ENCODE measurements around the gene GJA3. TPM values are rescaled to one million over a fixed set of nuclear protein-coding genes. Genes with fewer than 3 reads are reported as not detected.

GJA3 gene
- total and polyA plus RNA-seq, 4 donors, result 0.02 to 0.05 TPM; not detected in 2

- Histone ChIP-seq H3K36me3 (ENCODE audit: control insufficient read depth in 4 of 4, insufficient read depth in 3 of 4, low read depth in 1 of 4, low read length in 3 of 4) (no peaks in the 10 kb centered on the region), H3K9ac (ENCODE audit: low read depth in 1 of 2, low read length in 2 of 2) (no peak overlapping the region), H3K9me3 (ENCODE audit: control insufficient read depth in 4 of 4, low read length in 3 of 4) (no peaks in the 10 kb centered on the region), H3K27me3 (ENCODE audit: control insufficient read depth in 4 of 4, insufficient read depth in 4 of 4, low read length in 3 of 4) (no peaks in the 10 kb centered on the region), H3K4me3 (ENCODE audit: low read depth in 1 of 3, low read length in 3 of 3) (peak overlapping the region in 1 of 3 donors; percentile 13), H3K4me1 (ENCODE audit: control insufficient read depth in 4 of 4, insufficient read depth in 4 of 4, low read length in 3 of 4) (peaks cover 0 to 6% (median 1%) of the 10 kb centered on the region in 4 donors), H3K27ac (ENCODE audit: low read depth in 1 of 2, low read length in 2 of 2) (no peak overlapping the region)
- no peak for DNase-seq (ENCODE audit: low spot score)
- TF ChIP-seq CTCF (IDR thresholded peaks at IDR 0.05; ENCODE audit: low read depth, low read length, missing input control) (peak; percentile 20), FOXA1 (IDR thresholded peaks at IDR 0.05) (no peak), FOXA2 (IDR thresholded peaks at IDR 0.05) (no peak), TAF1 (conservative IDR thresholded peaks at IDR 0.05) (no peak), RAD21 (IDR thresholded peaks at IDR 0.05) (peak; percentile 31 to 69), MAX (IDR thresholded peaks at IDR 0.05) (no peak)
- TF ChIP-seq, protein P1, sequence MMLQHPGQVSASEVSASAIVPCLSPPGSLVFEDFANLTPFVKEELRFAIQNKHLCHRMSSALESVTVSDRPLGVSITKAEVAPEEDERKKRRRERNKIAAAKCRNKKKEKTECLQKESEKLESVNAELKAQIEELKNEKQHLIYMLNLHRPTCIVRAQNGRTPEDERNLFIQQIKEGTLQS (IDR thresholded peaks at IDR 0.05), result no peak
- WGBS, result 32% methylated on average over 56 of the region's 56 CpGs
These were observed 23.8 kb downstream of the GJA3 start for GRCh38 chr13:20136781-20137703.

DNA sequence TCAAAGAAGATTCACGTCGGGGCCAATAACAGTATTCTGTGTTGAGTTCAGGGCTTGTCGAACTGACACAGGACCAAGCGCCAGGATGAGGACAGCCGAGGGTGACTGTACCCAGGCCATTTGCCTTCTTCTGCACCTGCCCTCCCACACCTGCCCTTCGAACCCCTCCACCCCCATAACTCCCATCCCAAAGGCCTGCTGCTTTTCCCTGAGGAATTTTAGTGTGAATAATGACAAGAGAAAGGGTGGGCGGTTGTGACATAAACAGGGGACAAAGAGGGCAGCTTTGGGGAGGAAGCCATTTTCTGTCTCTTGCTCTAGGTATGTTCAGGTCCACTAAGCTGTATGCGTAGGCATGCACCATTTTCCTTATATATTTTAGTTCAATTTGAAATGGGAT lies 26.1 kb downstream of the GJA3 start:
- WGBS, result 68% methylated on average over 8 of the region's 8 CpGs
- peaks cover 0 to 6% (median 0%) of the 10 kb centered on the region in 4 donors for H3K4me1 ChIP-seq (ENCODE audit: control insufficient read depth in 4 of 4, insufficient read depth in 4 of 4, low read length in 3 of 4)
- H3K36me3 ChIP-seq (ENCODE audit: control insufficient read depth in 4 of 4, insufficient read depth in 3 of 4, low read depth in 1 of 4, low read length in 3 of 4), result no peaks in the 10 kb centered on the region
- no peak overlapping the region for H3K4me3 ChIP-seq (ENCODE audit: low read depth in 1 of 3, low read length in 3 of 3)
- H3K9ac ChIP-seq (ENCODE audit: low read depth in 1 of 2, low read length in 2 of 2), result no peak overlapping the region
- H3K27me3 ChIP-seq (ENCODE audit: control insufficient read depth in 4 of 4, insufficient read depth in 4 of 4, low read length in 3 of 4), result no peaks in the 10 kb centered on the region
- TF ChIP-seq NR2F2 (IDR thresholded peaks at IDR 0.05), result no peak
- TF ChIP-seq RAD21 (IDR thresholded peaks at IDR 0.05), result no peak
- no peak for TF ChIP-seq EGR1 (IDR thresholded peaks at IDR 0.05; ENCODE audit: low read depth in 2 of 2)
- no peak for TF ChIP-seq TAF1 (conservative IDR thresholded peaks at IDR 0.05)
- TF ChIP-seq RXRA (IDR thresholded peaks at IDR 0.05), result no peak
- no peak for TF ChIP-seq SP1 (IDR thresholded peaks at IDR 0.05)
- no peak for TF ChIP-seq YY1 (IDR thresholded peaks at IDR 0.05)
- TF ChIP-seq, protein P2, sequence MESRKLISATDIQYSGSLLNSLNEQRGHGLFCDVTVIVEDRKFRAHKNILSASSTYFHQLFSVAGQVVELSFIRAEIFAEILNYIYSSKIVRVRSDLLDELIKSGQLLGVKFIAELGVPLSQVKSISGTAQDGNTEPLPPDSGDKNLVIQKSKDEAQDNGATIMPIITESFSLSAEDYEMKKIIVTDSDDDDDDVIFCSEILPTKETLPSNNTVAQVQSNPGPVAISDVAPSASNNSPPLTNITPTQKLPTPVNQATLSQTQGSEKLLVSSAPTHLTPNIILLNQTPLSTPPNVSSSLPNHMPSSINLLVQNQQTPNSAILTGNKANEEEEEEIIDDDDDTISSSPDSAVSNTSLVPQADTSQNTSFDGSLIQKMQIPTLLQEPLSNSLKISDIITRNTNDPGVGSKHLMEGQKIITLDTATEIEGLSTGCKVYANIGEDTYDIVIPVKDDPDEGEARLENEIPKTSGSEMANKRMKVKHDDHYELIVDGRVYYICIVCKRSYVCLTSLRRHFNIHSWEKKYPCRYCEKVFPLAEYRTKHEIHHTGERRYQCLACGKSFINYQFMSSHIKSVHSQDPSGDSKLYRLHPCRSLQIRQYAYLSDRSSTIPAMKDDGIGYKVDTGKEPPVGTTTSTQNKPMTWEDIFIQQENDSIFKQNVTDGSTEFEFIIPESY (IDR thresholded peaks at IDR 0.05), result no peak
- no peak for TF ChIP-seq HNF4G (IDR thresholded peaks at IDR 0.05)
- TF ChIP-seq HNF4A (conservative IDR thresholded peaks at IDR 0.05), result no peak
- TF ChIP-seq, protein P1 (IDR thresholded peaks at IDR 0.05), result no peak
- TF ChIP-seq FOXA1 (IDR thresholded peaks at IDR 0.05), result no peak
- TF ChIP-seq JUND (IDR thresholded peaks at IDR 0.05), result no peak
- TF ChIP-seq CTCF (IDR thresholded peaks at IDR 0.05; ENCODE audit: low read depth, low read length, missing input control), result no peak
- H3K27ac ChIP-seq (ENCODE audit: low read depth in 1 of 2, low read length in 2 of 2), result no peak overlapping the region
- DNase-seq (ENCODE audit: low spot score), result no peak
- H3K9me3 ChIP-seq (ENCODE audit: control insufficient read depth in 4 of 4, low read length in 3 of 4), result no peaks in the 10 kb centered on the region
